Heart left ventricle (tissue), 13 donors: ENCODE results near the gene DOK3.

Experiments
- POLR2A ChIP-seq, 2 donors: fragments of 450-650 bp; IDR thresholded peaks; one replicate each; pipeline ENCODE4 v1.6.1; 2017; ENCODE audit warnings: antibody characterized with exemption in 2 of 2, mild to moderate bottlenecking in 2 of 2, moderate library complexity in 2 of 2
- TF ChIP-seq, protein P1 (sequence below), 12 donors: fragments of 200-600 bp; sonication (generic) in 4 of 12; IDR thresholded peaks; one replicate each; pipeline versions ENCODE4 v1.5.0 to v1.8.0; 2018 to 2022; ENCODE audit warnings: antibody characterized with exemption in 12 of 12, mild to moderate bottlenecking in 5 of 12
- donor health status: ischemic (EF 13 %, LVEDD 7.1; RV severe dilation, severe dysfunction).
- donor health status: DM: no; HTN: yes; CAD: no.
- donor health status: DM: no; HTN: no; CAD: no.
- donor health status: ischemic (EF 25% LVEDD 6.9; RV normal size, moderate dysfunction).
- donor health status: ischemic (EF 25% LVEDD 5.7; RV mildly dilated, moderate dysfunction).
- donor health status: ischemic (EF 35%, LVEDD 5.7; RV mildly dilated, moderate dysfunction).
- donor health status: nonischemic (EF 11% LVEDD 7.7; RV severe dilation, severe dysfunction).
- donor health status: DM: yes; HTN: yes; CAD: no.
- donor health status: PGD.
- donor health status: ischemic (EF 29% LVEDD 5.4; RV normal size, mild dysfunction).
- donor health status: nonischemic (EF 23%, LVEDD 6.1; RV moderate dilation, normal function).

GRCh38 chr5:177545487-177546257, 36.0 kb upstream of the DOK3 start:
- no peak for TF ChIP-seq POLR2A (IDR thresholded peaks at IDR 0.05)
- TF ChIP-seq, protein P1, sequence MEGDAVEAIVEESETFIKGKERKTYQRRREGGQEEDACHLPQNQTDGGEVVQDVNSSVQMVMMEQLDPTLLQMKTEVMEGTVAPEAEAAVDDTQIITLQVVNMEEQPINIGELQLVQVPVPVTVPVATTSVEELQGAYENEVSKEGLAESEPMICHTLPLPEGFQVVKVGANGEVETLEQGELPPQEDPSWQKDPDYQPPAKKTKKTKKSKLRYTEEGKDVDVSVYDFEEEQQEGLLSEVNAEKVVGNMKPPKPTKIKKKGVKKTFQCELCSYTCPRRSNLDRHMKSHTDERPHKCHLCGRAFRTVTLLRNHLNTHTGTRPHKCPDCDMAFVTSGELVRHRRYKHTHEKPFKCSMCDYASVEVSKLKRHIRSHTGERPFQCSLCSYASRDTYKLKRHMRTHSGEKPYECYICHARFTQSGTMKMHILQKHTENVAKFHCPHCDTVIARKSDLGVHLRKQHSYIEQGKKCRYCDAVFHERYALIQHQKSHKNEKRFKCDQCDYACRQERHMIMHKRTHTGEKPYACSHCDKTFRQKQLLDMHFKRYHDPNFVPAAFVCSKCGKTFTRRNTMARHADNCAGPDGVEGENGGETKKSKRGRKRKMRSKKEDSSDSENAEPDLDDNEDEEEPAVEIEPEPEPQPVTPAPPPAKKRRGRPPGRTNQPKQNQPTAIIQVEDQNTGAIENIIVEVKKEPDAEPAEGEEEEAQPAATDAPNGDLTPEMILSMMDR (IDR thresholded peaks at IDR 0.05) = no peak
